ENCODE results near the gene APLNR.

Gene APLNR

DNA sequence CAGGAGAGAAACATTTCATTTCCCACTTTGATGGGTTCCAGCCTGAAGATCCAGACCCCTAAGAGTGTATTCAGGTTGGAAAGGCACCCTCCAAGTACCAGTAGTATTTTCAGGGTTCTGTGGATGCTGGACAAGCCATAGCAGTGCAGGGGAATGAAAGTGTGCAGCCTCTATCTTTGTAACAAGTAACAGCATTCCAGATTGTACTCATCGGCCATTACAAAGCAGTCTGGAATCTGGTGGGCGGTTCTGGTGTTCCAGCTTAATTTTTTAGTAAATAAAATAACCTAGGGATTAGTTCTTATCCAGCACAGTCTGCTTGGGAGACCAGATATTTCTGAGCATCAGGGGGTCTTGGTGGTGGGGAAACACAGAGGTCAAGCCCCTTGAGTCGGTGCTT is 22.6 kb downstream of the APLNR start:
- DNase-seq, result no peak

DNA sequence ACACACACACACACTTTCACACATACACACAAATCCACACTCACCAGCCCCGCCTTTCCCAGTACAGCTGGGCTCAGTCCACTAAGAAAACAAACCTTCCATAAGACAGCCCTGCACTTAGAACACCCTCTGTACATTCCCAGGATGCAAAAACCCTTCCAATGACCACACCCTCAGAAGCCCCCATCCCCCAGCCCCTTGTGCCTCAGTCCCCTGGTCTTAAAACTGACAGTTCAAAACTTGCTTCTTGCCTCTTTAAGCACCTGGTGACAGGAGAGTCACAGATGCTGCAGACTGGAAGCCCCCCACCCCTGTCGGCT is 23.0 kb downstream of the APLNR start:
- DNase-seq, result no peak

DNA sequence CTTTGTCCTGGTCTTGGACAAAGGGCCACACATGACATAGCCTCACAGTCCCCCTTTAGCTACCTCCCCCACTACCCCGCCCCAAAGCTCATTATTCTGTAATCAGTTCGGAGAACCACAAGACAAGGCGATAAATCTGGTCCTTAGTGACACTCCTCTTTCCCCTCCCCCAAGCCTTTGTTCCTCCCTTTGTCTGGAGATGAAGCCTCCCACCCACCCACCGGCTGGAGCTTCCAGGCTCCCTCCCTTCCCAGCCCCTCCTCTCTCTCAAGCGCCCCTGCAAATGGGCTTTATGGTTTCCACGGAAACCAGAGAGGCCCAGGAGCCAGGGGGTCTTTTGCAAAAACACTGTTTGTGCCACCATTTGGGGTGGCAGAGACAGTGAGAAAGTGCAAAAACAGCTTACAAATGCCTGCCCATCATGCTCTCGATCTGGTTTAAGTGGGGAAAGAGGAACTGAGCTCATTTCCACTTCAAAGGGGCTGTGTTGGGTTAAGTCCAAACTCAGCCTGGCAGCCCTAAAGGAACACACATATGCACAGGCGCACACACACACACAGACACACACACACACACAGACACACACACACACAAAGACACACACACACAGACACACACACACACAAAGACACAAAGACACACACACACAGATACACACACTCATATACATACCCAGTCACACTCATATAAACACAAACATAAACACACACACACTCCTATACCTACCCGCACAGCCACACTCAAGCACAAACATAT is 23.5 kb downstream of the APLNR start:
- no peak for DNase-seq

DNA sequence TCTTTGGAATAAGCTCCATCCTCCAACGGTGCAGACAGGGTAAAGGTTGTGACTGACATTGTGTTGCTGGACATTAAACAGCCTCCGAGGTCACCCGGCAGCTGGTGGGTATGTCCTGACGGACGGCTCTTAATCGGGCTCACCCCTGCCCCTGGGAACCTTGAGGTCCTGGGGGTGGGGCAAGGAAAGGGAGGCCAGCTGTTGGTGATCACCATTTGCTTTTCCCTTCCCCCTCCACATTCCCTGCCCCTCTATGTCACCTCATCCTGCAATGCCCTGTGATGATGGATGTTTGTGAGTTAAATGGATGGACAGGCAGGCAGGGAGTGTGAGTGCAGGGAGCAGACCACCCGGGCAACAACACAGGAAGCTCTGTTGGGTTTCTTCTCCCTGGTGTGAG is 26.3 kb downstream of the APLNR start:
- no peak for DNase-seq

DNA sequence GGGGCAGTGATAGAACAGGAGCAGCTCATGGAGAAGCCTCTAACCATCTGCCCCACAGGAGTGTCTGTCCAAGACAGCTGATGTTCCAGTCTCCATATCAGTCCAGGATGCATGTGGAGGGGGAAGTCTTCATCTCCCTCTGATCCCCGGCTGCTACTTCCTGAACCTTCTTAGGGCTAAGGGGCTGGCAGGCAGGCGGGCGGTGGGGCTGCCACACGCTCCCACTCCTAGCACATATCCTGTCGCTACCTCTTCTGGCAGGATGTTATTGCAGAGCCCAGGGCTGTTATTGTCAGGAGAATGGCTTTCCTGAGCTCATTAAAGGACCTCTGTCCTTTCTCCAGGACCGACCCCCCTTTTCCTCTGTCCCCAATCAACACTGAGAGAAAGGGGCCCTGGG is 29.9 kb downstream of the APLNR start:
- DNase-seq, result no peak

DNA sequence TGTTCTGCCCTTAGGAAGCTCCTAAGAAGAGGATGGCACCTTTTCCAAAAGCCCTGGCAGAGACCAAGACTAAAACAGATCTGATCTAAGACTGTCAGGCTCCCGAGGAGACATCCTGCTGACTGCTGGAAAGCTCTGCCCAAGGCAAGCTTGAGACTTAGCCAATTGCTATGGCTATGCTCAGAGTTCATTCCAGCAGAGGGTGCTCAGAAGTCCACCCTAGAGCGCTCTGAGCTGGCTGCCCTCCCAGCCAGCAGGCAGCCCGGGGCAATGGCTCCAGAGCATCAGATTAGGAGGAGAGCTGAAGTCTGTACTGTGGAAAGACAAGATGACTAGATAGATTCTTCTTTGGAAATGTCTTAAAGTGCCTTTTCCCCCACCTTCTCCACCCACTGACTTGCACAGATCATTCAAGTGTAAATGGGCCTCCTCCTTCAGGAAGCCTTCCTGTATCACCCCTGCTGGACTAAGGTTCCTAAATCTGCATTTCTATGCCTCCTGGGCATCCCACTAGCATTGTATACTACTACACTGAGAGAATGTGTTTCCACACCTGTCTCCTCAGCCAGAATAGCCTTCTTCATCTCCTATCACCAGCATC is 31.9 kb downstream of the APLNR start:
- DNase-seq, result no peak

DNA sequence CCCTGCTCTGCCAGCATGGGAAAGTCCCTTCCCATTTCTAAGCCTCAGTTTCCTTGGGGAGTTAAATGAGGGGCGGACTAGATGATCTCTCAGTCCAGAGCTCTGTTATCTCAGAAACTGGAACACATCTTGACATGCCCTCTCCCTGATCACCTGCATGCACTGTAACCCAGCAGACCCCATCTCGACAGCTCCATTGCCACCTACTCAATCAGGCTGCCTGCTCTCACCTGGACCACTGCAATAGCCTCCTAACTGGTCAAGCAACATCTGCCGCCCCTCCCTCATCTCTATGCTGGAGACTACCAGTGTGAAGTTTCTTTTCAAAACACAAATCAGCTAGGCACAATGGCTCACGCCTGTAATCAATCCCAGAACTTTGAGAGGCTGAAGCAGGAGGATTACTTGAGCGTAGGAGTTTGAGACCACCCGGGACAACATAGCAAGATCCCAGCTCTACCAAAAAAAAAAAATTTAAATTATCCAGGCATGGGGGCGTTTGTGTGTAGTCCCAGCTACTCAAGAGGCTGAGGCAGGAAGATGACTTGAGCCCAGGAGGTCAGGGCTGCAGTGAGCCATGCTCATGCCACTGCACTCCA is 33.1 kb downstream of the APLNR start:
- no peak for DNase-seq

DNA sequence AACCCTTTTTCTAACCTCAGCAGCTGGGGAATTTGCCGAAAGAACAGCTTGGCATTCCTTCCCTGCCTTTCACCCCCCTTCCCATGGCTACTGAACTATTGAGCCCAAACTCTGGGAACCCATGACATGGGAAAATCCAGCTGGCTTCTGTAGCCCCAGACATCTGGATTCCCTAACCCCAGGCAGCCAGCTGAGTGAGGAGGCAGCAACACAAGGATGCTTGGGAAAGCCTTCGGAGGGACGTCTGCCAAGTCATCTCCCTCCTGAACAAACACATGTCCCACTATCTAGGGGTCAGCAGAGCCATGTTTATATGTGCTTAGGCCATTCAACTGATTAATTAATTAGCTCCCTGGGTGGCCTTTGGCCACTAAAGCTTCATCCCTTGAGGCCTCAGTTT is 33.7 kb downstream of the APLNR start:
- no peak for DNase-seq

DNA sequence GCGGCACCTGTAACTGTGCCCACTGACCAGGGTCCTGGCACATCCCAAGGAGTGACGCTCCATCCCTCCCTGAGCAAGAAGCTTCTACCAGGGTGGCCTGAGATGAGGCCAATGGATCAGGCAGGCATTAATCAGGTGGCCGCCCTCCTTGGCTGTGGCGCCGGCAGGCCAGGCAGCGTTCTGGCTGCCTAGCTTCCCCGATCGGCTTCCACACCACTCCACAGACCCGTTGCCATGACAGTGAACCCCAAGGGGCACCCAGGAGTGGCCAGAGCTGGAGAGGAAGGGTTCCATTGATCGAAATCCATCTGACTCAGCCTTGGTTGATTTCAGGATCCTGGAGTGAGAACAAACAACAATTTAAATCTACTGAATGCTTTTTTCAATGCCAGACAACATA is 34.8 kb downstream of the APLNR start:
- no peak for DNase-seq

DNA sequence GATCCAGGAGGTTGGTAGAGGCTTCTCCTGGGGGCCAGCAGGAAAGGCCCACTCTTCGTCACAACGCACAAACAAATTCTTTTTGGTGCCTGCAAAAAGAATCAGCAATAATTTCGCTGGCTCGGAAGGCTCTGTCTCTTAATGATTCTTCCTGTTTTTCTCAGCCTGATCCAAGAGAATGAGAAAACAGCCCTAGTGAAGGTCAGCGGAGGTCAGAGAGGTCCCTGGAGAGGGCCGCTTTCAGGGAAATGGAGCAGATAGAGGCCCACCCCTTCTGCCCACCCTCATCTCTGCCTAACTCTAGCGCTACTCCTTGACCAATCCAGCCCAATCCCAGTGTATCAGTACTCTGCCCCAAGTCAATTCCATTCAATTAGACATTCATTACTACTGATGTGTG is 36.1 kb downstream of the APLNR start:
- DNase-seq, result no peak

DNA sequence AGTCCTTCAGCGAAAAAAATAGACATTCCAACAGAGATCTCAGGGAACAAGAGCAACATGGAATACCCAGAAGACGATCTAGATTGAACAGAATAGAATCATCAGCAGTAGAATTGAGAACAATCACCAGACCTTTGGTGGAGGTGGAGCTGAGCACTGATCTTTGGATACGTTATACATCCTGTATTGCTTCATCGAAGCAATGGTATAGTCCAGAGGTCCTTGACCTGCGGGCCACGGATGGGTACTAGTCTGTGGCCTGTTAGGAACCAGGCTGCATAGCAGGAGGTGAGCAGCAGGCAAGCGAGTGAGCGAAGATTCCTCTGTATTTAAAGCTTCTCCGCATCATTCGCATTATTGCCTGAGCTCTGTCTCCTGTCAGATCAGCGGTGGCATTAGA is 37.7 kb downstream of the APLNR start:
- no peak for DNase-seq

DNA sequence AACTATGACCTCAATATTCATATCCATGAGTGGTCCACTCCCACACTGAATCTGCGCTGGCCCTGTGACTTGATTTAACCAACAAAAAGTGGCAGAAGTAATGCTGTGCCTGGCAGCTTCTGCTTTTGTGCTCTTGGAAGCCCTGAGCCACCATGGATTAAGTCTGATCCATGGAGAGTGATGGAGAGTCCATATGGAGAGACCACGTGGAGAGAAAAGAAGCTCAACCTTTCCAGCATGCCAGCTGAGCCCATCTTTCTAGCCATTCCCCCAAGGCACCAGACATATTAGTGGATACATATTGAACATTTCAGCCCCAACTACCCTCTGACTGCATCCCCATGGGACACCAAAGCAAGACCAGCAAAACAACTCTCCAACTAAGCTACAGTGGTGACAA is 39.3 kb downstream of the APLNR start:
- no peak for DNase-seq

DNA sequence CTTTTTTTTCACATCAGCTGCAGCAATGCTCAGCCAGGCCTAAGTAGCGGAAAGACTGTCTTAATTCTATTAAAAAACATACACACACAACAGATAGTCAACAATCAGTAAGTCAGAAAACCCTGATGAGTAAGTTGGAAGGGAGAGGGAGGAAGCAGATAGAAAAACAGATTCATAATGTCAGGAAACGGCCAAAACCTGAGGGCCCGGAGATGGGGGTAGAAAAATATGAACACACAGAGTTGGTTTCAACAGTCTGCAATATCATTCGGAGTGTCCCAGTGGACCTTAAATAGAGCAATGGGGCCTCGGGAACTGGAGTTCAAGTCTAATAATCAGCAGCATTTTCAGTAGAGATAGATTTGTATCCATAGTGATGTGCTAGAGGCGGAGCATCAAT is 40.5 kb downstream of the APLNR start:
- DNase-seq, result no peak

DNA sequence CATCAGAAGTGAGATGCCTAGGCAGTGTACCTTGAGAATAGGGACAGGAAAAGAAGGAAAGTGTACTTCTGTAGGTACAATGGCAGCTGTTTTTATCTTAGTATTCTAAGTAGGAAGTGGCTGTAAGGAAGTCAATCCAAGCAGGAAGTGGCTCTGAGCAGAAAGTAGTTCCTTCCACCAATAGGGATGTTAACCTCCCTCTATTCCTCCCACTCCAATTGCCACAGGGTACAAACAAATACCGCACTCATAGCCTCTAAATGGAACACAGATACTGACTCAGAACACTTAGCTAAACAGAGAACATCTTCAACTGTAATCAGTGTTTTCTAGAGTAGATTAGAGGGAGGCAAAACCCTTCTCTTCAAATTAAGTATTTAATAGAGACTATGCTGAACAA is 44.7 kb downstream of the APLNR start:
- no peak for DNase-seq

DNA sequence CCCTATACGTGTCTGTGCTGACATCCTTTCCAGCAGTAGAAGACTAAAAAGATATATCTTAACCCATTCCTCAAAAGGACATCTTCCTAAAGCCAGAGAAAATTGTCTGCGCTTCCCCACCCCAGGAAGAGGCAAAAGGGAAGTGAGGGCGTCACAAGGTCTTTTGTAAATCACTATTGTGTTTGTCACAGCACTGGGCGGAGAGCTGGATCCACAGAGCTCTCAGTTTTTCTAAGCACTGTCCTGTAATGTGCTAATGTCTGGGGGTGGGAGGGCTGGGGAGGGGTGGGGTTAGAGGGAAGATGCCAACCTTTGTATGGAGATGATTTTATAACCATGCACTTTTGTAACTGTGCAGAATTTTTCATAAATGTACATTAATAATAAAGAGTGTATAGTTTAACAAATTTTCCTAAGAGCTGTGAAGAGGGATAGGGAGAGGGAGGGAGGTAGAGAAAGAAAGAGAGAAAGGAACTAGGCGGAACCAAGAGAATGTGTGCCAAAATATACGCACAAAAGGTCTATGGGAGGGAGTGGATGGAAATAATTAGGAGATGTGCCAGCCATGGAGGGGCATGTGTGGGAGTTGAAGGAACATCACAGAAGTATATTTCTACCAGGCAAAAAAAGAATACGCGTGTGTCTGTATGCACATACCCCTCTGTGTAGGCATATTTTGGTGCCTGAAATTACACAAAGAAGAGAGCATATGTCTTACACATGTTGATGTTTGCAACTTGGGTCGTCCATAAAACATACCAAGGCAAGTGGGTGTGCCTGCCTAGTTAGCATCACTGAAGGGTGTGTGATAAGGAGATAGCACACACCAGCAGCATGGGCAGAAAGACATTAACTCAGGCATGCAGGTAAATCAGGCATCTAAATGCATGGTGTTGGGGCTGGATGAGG is 45.5 kb downstream of the APLNR start:
- no peak for DNase-seq

DNA sequence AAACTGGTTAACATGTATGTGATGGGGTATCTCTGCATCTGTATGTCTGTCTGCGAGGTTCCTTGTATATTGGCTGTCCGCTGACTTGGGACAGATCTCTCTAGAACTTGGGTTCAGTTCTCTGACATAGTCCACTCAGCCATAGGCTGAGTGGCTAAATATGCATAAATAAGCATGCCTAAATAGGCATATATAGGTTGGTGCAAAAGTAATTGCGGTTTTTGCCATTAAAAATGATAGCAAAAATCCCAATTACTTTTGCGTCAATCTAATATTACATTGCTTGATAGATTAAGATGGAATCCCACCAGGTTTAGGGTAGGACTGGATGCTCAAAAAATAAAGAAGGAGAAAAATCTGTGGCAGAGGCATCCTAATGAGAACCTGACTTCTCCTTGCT is 46.5 kb downstream of the APLNR start:
- DNase-seq, result no peak
